Astrocyte of the cerebellum (primary cell): ENCODE results near the gene ADAMTS2.

Experiments
- DNase-seq: peaks from one replicate; pipeline ENCODE4 v3.0.0-alpha.2; 2011; ENCODE audit warnings: low read depth
- H3K4me3 ChIP-seq: 2 replicates; pipeline ENCODE4 v1.5.1; 2011; ENCODE audit warnings: mild to moderate bottlenecking, low read depth, low read length, moderate library complexity
- in situ Hi-C: cut with HindIII; loops from 2 replicates; pipeline ENCODE4 v1.10.0; 2017; ENCODE audit warnings: low sequenced_read_pairs
- TF ChIP-seq, protein P1 (sequence below): IDR thresholded peaks from 2 replicates; pipeline ENCODE4 v1.5.1; 2012; ENCODE audit warnings: low read length, low read depth, moderate library complexity, mild to moderate bottlenecking; ENCODE audit errors: missing control alignments

Gene ADAMTS2

DNA sequence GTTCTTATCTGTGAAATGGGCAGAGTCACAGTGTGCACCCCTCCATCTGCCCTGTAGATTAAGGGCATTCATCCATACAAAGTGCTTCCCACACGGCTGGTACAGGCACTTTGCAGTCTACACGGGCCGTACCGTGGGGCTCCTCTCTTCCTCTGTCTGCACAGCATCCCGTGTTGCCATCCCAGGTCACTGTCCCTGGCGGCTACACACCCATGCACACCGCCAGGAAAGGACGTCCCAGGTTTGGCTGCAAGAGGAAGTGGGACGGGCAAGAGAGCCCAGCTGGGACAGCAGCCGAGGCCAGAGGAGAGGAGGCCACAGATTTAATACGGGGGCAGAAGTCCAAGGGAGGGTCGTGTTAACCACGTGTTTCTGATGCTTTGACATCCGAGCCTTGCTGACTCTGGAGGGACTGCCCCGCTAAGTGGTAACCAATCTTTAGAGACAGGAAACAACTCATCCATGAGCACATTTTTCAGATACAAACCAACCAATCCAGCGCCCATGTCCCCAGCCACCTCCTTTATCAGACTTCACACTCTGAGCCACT lies 165.1 kb downstream of the ADAMTS2 start:
- DNase-seq: no peak
- in situ Hi-C loops: no loop called here
- TF ChIP-seq, protein P1, sequence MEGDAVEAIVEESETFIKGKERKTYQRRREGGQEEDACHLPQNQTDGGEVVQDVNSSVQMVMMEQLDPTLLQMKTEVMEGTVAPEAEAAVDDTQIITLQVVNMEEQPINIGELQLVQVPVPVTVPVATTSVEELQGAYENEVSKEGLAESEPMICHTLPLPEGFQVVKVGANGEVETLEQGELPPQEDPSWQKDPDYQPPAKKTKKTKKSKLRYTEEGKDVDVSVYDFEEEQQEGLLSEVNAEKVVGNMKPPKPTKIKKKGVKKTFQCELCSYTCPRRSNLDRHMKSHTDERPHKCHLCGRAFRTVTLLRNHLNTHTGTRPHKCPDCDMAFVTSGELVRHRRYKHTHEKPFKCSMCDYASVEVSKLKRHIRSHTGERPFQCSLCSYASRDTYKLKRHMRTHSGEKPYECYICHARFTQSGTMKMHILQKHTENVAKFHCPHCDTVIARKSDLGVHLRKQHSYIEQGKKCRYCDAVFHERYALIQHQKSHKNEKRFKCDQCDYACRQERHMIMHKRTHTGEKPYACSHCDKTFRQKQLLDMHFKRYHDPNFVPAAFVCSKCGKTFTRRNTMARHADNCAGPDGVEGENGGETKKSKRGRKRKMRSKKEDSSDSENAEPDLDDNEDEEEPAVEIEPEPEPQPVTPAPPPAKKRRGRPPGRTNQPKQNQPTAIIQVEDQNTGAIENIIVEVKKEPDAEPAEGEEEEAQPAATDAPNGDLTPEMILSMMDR: no peak
- H3K4me3 ChIP-seq: no peak overlapping the region

DNA sequence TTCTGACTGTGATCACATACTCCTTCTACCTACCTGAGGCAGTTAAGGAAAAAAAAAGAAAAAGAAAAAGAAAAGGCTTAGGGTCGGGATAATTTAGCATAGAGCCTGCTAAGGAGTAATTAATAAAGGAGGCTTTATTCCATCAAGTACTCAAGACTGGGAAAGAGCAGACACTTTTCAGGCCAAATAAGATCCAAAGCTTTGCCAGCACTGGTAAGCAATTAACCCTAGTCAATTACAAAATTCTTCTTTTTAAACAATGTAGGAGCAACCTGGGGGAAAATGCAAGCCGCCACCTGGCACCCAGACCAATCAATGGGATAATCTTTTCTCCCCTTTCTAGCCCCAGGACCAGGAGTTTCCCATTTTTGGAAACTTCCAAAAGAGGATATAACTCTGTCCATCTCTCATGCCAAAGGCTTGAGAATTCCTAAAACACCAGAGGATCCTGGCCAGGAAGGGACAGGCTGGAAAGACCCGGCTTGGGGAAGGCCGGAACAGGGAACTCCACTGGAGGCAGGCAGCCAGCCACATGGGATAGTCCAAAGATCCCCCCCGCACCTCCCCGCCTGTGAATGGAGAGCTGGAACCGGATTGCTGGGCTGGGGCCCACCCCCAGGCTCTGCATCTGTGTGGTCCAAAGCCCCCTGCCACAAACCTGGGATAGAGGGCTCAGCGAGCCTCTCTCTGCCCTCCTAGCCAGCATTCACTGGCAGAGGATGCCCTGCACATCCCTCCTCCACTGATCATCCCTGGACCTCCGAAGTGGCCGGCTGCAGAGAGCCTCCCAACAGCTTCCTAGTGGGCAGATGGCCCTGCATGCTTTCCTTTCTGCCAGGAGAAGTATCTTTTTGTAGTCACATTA lies 167.3 kb downstream of the ADAMTS2 start:
- H3K4me3 ChIP-seq: no peak overlapping the region
- no peak for DNase-seq
- TF ChIP-seq, protein P1: no peak
- in situ Hi-C loops: no loop called here

DNA sequence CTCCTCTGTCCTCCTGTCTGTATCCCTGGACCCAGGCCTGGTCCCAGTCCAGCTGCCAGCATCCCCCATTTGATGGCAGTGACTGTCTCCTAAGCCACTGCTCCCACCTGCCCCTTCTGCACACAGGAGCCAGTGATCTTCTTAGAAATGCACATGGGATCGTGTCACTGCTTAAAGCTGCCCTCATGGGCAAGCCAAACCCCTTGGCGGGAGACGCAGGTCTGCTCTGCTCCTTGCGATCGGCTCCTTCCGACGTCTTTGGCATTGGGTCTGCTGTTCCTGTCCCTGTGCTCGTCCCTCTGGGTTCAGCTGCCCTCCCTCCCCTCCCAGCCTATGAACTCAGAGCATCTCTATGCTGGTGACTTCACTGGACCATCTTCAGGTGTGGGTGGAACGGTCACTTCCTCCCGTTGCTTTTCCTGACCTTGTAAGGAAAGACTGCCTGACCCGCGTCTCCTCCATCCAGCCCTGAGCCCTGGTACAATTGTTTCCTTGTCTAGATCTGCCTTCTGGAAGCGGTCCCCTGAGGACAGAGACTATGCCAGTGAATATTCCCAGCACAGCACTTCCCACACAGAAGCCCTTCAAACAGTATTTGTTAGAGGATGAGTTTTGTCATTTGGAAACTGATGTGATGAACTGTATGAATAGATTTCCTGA lies 168.6 kb downstream of the ADAMTS2 start:
- no peak for DNase-seq
- H3K4me3 ChIP-seq: no peak overlapping the region
- in situ Hi-C loops: no loop called here
- TF ChIP-seq, protein P1: no peak

DNA sequence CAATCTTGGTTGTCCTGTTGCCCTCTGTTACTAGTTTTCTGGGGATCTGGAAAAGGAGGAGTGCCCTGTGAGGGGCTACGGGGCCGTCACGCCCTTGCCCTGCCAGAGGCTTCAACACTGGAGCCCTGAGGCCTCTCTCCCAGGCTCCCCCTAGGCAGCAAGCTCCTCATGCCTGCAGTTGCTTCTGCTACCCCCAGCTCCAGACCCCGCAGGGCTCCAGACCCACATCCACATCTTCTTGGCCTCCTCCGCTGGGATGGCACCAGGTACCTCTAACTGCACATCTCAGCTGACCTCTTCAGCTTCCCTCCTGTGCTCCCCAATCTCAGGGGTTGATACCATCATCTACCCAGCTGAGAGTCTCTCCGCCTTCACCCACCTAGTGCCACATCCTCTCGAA lies 169.1 kb downstream of the ADAMTS2 start:
- DNase-seq: no peak
- no peak overlapping the region for H3K4me3 ChIP-seq
- TF ChIP-seq, protein P1: no peak
- in situ Hi-C loops: no loop called here

DNA sequence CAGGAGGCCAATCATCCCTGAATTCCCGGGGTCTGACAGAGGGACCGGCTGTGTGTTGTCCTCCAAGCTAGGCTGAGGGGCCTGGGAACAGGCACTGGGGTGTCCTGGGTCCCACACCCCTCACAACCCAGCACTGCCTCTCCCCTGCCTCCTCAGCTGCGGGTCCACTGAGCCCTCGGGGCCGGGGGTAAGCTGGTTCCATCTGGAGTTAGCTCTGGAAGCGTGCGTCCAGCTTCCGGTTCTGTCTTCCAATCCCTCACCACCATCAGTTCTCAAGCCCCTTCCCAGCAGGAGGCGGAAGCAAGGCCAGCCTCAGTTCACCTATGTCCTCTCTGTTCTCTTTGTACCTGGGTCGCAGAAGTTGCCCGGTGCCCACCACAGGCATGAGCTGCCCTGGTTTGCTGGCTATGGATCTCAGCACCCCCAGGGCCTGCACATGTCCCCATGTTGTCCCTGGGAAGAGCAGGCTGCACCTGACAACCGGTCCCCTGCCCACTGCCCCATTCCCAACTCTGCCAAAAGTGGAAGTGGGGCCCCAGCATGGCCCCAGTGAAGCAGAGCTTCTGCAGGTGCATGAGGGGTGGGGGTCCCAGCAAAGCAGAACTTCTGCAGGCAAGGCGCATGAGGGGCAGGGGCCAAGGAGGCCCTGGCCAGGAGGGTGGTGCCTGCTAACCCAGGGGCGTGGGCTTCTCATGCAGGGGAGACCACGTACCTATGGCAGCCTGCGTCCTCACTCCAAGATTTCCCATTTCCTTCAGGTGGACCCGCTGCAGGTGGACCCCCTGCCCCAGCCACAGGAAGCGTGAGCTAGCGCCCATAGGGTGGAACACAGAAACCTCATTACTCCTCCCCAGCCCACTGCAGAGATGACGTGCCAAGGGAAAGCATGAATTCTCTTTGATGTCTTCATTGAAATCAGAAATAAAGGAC lies 173.2 kb downstream of the ADAMTS2 start:
- TF ChIP-seq, protein P1: no peak
- DNase-seq: no peak
- in situ Hi-C loops: no loop called here
- no peak overlapping the region for H3K4me3 ChIP-seq
